ENCODE data around the gene PIGR.

Gene PIGR

DNA sequence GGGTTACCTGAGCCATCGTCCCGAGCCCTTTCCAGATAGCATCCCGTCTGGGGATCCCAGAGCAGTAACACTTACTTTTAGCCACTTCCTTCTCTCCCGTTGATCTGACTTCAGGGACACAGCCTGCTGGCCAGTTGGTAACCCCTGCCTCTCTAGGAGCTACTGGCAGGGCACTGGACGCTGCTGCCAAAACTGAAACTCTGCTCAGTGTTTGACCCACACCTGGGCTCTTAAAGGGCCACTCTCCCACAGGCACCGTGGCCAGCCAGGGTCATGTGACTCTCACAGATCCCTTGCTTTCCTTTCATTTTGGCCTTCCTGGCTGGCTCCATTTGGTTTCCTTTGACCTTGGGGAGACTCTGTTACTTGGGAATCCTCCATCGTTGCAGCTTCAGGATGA, at the start of gene PIGR:
PIGR (minus strand) TSS at position 206 of the 400 bp plus-strand sequence. CDS start 5,935 bp downstream, outside the sequence.
- no peak for DNase-seq

GRCh38 chr1:206992790-206993189, 46.5 kb upstream of the PIGR start:
- no peak for DNase-seq

DNA sequence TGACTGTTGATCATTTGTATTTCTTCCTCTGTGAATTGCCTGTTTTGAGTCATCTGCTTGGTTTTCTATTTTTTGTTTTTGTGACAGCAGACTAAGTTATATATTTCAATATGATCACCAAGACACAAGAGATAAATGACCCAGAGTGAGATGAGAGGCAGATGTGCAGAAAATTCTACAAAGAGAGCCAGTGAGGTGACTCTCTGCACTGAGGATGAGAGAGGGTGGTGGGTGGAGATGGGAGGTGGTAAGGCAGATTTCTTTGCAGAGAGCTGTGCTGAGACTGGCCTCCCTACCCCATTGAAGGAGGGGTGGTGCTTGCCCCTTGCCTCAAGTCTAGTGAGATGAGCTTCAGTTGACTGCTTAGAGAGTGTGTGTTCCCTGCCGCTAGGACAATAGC, 41.6 kb upstream of the PIGR start:
- DNase-seq, result no peak

DNA sequence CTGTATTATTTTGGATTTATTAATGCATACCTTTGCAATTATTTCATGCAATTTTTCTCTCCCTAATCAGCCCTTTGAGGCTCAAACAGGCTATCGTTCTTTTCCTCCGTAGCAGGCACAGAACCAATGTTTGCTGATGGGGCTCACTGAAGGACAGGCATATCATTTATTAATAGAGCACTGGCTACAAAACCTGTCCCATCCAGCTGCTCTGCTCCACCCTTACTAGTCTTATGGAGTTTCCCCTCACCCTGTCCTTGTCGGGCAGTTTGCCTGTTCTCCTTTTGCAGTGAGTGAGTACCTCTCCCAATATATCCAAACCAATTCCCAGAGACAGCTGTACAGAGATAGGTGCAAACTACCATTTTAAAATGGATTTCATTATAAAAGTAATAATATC, 40.6 kb upstream of the PIGR start:
- no peak for DNase-seq

- no peak for DNase-seq
Measured at GRCh38 chr1:206986402-206986801, 40.1 kb upstream of the PIGR start.

- no peak for DNase-seq
Measured at GRCh38 chr1:206985162-206985749, 39.0 kb upstream of the PIGR start.

DNA sequence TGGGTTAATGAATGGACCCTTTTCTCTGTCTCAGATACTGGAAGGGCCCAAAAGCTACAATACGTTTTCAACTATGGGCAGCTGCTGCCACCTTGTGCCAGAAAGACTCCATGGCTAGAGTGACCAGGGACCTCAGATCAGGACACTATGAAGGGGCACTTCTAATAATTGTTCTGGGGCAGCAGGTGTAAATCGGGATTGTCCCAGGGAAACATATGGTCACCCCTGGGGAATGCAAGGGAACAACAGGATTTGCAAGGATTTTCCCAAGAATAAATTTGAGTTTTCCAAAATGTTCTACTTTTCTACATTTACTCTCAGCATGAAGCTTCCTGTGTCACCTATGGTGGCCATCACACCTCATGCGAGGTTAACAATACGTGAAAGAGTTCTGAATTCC, 36.0 kb upstream of the PIGR start:
- peak; percentile 34 for DNase-seq

DNA sequence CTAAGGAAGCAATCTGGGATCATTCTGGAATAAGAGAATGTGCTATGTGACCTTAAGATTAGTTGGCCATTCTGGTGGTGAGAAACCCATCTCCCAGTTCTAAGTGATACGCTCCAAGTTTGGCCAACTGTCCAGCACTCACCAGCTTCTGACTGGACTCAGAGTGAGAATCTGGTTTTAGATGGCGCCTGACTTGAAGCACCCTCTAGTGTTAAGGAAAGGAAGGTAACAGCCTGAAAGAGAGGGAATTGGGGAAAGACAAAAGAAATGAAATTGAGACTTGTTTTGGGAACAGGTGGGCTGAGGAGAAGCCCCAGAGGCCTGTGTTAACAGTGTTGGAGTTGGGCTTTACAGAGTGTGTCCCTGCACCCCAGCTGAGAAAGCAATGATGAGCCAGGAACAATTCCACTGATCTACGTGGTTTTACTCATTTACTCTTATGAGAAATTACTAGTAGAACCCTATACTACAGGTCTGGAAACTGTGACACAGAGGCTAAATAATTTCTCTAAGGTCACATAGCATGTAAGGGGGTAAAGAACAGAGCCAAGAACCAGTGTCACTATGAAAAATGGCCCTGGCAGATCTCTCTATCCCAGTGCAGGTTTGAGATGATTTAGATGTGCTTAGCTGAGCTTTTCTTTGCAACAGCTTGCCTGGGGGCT, 33.2 kb upstream of the PIGR start:
- DNase-seq, result peak; percentile 40

DNA sequence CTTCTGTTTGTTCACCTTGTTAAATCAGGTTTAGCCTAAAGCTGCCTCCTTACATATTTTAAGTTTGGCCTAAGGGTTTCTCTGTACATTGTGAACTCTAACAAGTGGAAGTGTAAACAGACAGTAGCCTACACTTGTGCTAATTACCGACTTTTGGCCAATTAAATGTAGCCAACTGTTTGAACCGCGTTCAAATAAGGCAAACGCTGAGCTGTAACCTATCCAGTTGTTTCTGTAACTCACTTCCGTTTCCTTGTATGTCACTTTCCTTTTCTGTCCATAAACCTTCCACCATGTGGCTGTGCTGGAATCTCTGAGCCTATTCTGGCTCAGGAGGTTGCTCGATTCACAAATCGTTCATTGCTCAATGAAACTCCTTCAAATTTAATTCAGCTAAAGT, 32.0 kb upstream of the PIGR start:
- no peak for DNase-seq

DNA sequence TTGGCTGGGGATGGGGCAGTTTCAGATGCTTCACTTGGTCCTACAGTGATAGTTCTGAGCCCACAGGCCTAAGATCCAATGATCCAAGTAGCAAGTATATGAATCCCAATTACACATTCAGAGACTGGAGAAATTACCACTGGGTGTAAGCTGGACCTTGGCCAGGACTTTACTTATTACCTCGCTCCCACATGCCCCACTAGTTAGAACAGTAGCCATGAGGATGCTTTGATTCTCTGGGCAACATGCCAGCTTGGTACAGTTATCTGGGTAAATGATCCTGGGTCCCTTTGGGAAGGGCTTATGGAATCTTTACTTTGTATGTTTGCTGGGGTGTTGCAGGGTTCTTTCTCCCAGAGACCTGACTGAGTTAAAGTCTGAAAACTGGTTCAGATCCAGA, 29.0 kb upstream of the PIGR start:
- peak; percentile 60 for DNase-seq

DNA sequence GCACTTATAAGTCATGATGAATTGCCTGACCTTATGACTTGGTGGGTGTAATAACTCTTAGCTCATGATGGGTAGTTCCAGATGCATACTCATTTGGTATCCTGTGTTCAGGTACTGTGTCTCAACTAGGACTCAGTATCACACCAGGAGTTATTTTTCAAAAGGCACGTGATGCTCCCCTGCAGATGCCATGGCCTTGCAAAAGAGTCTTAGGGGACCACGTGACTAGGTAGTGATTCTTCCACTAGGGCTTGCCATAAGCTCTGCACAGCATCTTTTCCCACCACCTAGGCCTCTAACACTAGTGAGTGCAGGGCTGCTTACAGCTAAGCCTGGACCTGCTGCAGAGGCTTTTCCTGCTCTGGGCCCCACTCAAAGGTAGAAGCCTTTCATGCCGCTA, 27.9 kb upstream of the PIGR start:
- no peak for DNase-seq

- DNase-seq, result no peak
Measured at GRCh38 chr1:206972728-206973127, 26.5 kb upstream of the PIGR start.

GRCh38 chr1:206971029-206971655, 24.9 kb upstream of the PIGR start:
- DNase-seq, result no peak

- DNase-seq, result no peak
Measured at GRCh38 chr1:206970446-206970845, 24.2 kb upstream of the PIGR start, which contains the start of gene FCAMR. Gene FCAMR, minus strand, starts transcription at chr1:206970460. Its CDS starts 335 bp downstream, at chr1:206970125.

GRCh38 chr1:206969090-206969489, 22.8 kb upstream of the PIGR start:
- no peak for DNase-seq

GRCh38 chr1:206967096-206967849, 21.0 kb upstream of the PIGR start:
- no peak for DNase-seq

GRCh38 chr1:206965781-206966180, 19.5 kb upstream of the PIGR start:
- DNase-seq, result no peak

GRCh38 chr1:206963740-206964139, 17.5 kb upstream of the PIGR start:
- no peak for DNase-seq

- DNase-seq, result no peak
Measured at GRCh38 chr1:206963119-206963712, 16.9 kb upstream of the PIGR start.

GRCh38 chr1:206962272-206962671, 16.0 kb upstream of the PIGR start:
- DNase-seq, result no peak

GRCh38 chr1:206961668-206962067, 15.4 kb upstream of the PIGR start:
- DNase-seq, result no peak

- DNase-seq, result no peak
Measured at GRCh38 chr1:206960676-206961386, 14.6 kb upstream of the PIGR start.

DNA sequence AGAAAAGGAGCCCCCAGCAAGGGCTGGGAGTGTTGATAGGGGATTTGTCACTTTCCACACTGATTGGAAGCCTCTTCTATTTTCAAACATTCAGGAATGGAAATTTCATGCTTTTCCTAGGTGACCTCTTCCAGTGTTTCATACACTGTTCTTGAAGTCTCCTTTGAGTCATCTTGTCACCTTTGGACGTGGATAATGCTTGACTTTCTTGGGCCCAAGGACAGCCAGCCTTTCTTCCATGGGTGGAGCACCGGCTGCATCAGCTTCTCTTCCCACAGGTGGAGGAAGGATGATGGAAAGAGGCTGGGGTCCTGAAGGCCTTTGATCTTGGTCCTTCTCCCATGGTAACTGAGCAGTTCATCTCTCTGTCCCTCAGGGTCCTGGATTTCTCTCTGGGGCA, 11.9 kb upstream of the PIGR start:
- no peak for DNase-seq
